Dendritic cell treated with granulocyte-macrophage colony-stimulating factor and Interleukin-4, amounts not matched to agents 40 ng/mL and 50 ng/mL, for 4 days (primary cell): ENCODE results near the gene HDAC4.

Source experiments
- H3K27ac Mint-ChIP-seq: one replicate; pipeline ENCODE4 v1.8.0; 2022; ENCODE audit warnings: mild to moderate bottlenecking, mixed read lengths
- H3K27me3 Mint-ChIP-seq: one replicate; pipeline ENCODE4 v1.8.0; 2022; ENCODE audit warnings: mild to moderate bottlenecking, mixed read lengths
- H3K36me3 Mint-ChIP-seq: one replicate; pipeline ENCODE4 v1.8.0; 2022; ENCODE audit warnings: low read depth, mixed read lengths
- H3K4me1 Mint-ChIP-seq: one replicate; pipeline ENCODE4 v1.8.0; 2022; ENCODE audit warnings: low read depth, mixed read lengths
- H3K4me3 Mint-ChIP-seq: one replicate; pipeline ENCODE4 v1.8.0; 2022; ENCODE audit warnings: mild to moderate bottlenecking, moderate library complexity, mixed read lengths
- H3K9me3 Mint-ChIP-seq: one replicate; pipeline ENCODE4 v1.8.0; 2022; ENCODE audit warnings: mixed read lengths
- intact Hi-C: fragments of 100-400 bp; cut with micrococcal nuclease; formaldehyde crosslinking; loops from one replicate; pipeline ENCODE4 v1.15.0; 2022

Gene HDAC4

GRCh38 chr2:239106966-239107365, 293.9 kb downstream of the HDAC4 start:
- intact Hi-C loops = no loop called here
- H3K36me3 Mint-ChIP-seq = peaks cover 100% of the 10 kb centered on the region
- H3K27ac Mint-ChIP-seq = no peak overlapping the region
- H3K4me1 Mint-ChIP-seq = no peaks in the 10 kb centered on the region
- no peak overlapping the region for H3K4me3 Mint-ChIP-seq
- no peaks in the 10 kb centered on the region for H3K9me3 Mint-ChIP-seq
- no peaks in the 10 kb centered on the region for H3K27me3 Mint-ChIP-seq

DNA sequence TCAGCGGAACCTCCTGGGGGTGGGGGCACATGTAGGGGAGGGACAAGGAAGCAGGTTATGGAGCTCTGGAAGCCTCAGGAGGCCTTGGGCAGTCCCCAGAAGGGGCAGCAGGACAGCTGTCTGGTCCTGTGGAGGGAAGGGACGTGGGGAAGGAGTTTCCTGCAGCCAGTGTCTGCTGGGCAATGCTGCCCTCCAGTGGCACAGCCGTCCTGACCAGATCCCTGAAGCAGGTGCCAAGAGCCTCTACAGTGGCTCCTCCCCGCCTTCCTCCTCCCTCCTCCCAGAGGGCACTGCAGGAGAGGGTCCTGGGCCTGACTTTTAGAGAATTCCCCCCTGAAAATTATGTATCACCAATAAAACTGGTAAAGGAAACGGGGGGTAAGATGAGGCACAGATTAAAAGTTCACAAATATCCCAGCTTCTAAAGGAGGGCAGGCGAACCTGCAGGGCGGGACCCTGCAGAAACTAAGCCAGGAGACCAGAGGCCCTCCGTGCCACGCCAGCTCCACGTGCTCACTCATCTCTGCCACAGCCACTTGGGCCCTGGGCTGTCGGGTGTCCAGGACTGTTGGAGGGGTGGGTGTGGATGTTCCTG, 294.4 kb downstream of the HDAC4 start:
- intact Hi-C loops = no loop called here
- no peaks in the 10 kb centered on the region for H3K4me1 Mint-ChIP-seq
- H3K27me3 Mint-ChIP-seq = no peaks in the 10 kb centered on the region

GRCh38 chr2:239105234-239105633, 295.6 kb downstream of the HDAC4 start:
- Mint-ChIP-seq H3K4me1 (no peaks in the 10 kb centered on the region), H3K36me3 (peaks cover 100% of the 10 kb centered on the region), H3K27me3 (no peaks in the 10 kb centered on the region), H3K9me3 (no peaks in the 10 kb centered on the region), H3K4me3 (no peak overlapping the region), H3K27ac (no peak overlapping the region)
- intact Hi-C loops = no loop called here

More for the DNA sequence above, 294.4 kb downstream of the HDAC4 start:
- H3K4me3 Mint-ChIP-seq = no peak overlapping the region
- no peaks in the 10 kb centered on the region for H3K9me3 Mint-ChIP-seq
- H3K36me3 Mint-ChIP-seq = peaks cover 100% of the 10 kb centered on the region
- no peak overlapping the region for H3K27ac Mint-ChIP-seq

DNA sequence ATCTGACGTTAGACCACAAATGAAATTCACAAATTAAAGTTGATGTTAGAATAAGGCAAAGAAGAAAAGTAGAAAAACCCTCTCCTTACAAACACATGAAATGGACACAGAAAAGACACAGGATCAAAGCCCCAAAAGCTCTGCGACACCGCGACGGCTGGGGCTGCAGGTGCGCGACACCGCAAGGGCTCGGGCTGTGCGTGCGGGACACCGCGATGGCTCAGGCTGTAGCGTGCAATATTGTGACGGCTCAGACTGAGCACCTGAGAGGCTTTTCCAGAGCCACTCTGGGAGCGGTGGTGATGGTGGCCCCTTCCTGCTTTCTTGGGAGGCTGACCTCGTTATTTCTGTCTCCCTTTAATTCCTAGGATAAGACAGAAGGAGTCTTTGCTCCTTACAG, 296.0 kb downstream of the HDAC4 start:
- Mint-ChIP-seq H3K27ac (no peak overlapping the region), H3K27me3 (no peaks in the 10 kb centered on the region), H3K36me3 (peaks cover 100% of the 10 kb centered on the region), H3K4me3 (no peak overlapping the region), H3K4me1 (no peaks in the 10 kb centered on the region), H3K9me3 (no peaks in the 10 kb centered on the region)
- intact Hi-C loops = no loop called here

GRCh38 chr2:239103125-239104098, 297.4 kb downstream of the HDAC4 start:
- Mint-ChIP-seq H3K4me1 (no peaks in the 10 kb centered on the region), H3K36me3 (peaks cover 100% of the 10 kb centered on the region), H3K9me3 (no peaks in the 10 kb centered on the region), H3K27me3 (no peaks in the 10 kb centered on the region), H3K27ac (no peak overlapping the region), H3K4me3 (no peak overlapping the region)
- intact Hi-C loops = no loop called here

DNA sequence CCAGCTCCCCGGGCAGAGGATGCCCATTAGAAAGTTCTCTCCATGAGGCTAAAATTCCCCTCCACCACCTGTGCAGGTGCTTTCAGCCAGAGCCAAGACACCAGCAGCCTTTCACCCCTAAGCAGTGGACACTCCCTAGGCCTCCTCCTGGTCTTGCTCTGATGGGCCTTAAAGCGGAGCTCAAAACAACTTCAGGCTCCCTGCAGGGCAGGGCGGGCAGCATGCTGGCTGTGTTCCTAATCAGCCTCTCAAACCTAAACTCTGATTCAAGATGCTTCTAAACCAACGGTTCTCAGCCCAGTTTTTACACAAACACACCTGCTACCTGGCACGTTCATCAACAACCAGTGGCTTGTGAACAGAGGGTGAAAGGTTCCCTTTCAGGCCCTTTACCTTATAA, 298.6 kb downstream of the HDAC4 start:
- Mint-ChIP-seq H3K4me3 (no peak overlapping the region), H3K4me1 (no peaks in the 10 kb centered on the region), H3K27ac (no peak overlapping the region), H3K27me3 (no peaks in the 10 kb centered on the region), H3K36me3 (peaks cover 100% of the 10 kb centered on the region), H3K9me3 (no peaks in the 10 kb centered on the region)
- intact Hi-C loops = no loop called here

- Mint-ChIP-seq H3K27ac (no peak overlapping the region), H3K4me3 (no peak overlapping the region), H3K9me3 (no peaks in the 10 kb centered on the region), H3K27me3 (no peaks in the 10 kb centered on the region), H3K4me1 (no peaks in the 10 kb centered on the region), H3K36me3 (peaks cover 100% of the 10 kb centered on the region)
- intact Hi-C loops = no loop called here
Measured at GRCh38 chr2:239101807-239102206, 299.0 kb downstream of the HDAC4 start.

DNA sequence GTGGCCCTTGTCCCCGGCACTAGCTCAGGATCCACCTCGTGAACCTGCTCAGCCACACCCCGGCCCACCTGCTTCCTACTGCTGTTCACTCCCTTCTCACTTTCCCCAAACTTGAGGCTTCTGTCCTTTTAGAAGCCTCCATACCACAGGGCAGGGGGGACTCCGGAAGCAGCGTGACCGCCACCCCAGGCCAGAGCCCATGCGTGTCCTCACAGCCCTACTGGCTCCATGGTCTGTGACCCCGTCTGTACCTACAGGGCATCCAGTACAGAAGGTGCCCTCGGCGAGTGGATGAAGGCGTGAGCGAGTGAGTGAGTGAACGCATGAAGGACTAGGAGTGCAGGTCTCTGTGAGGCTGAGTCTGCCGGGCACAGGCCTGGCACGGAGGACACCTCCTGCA, 299.7 kb downstream of the HDAC4 start:
- intact Hi-C loops = no loop called here
- H3K36me3 Mint-ChIP-seq = peaks cover 100% of the 10 kb centered on the region
- no peak overlapping the region for H3K4me3 Mint-ChIP-seq
- no peaks in the 10 kb centered on the region for H3K27me3 Mint-ChIP-seq
- H3K9me3 Mint-ChIP-seq = no peaks in the 10 kb centered on the region
- no peak overlapping the region for H3K27ac Mint-ChIP-seq
- no peaks in the 10 kb centered on the region for H3K4me1 Mint-ChIP-seq

- Mint-ChIP-seq H3K27ac (no peak overlapping the region), H3K9me3 (no peaks in the 10 kb centered on the region), H3K4me3 (no peak overlapping the region), H3K27me3 (no peaks in the 10 kb centered on the region), H3K36me3 (peaks cover 100% of the 10 kb centered on the region), H3K4me1 (no peaks in the 10 kb centered on the region)
- intact Hi-C loops = no loop called here
Measured at GRCh38 chr2:239099474-239099873, 301.3 kb downstream of the HDAC4 start.

DNA sequence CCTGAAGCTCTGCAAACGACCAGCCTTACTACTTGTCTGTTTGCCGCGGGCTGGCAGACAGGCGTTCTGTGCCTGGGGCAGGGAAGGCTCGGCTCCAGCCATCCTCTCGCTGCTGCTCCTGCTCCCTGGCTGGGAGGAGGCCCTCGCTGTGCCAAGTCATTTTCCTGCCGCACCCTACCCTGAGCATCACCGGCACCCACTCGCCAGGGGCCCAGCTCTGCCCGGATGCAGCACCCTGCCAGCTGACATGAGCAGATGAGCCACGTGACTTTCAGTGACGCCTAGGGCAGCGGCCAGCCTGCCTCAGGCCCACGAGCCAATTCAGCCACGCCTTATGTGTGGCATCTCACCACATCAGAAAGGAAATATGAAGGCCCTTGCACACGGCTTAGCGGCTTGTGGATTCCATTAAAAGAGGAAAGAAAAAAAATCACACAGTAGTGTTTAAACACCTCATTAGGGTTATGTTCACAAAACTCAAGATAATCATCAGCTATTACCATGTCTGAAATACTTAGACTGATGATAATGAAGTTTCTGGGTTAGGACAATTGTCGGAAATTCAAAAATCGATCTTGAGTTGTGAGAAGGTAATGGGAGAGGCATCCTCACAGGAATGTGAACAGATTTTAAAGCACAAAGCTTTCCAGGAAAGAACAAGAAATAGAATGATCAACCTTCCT, 302.4 kb downstream of the HDAC4 start:
- Mint-ChIP-seq H3K4me1 (no peaks in the 10 kb centered on the region), H3K27me3 (no peaks in the 10 kb centered on the region), H3K4me3 (no peak overlapping the region), H3K27ac (no peak overlapping the region), H3K9me3 (no peaks in the 10 kb centered on the region), H3K36me3 (peaks cover 100% of the 10 kb centered on the region)
- intact Hi-C loops = no loop called here

DNA sequence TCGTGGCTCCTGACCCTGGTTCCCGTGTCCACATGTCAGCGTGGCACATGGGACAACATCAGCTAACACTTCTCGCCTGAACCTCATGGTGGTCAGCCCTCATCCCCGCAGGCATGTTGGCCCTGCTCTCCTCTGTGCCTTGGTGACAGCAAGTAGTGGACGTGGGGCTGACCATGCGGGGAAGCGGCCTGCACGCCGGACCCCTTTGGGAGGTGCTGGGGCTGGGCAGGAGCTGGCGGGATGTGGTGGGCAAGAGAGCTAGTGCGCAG, 303.5 kb downstream of the HDAC4 start:
- Mint-ChIP-seq H3K4me3 (no peak overlapping the region), H3K4me1 (no peaks in the 10 kb centered on the region), H3K27ac (no peak overlapping the region), H3K27me3 (no peaks in the 10 kb centered on the region), H3K9me3 (no peaks in the 10 kb centered on the region), H3K36me3 (peaks cover 100% of the 10 kb centered on the region)
- intact Hi-C loops = no loop called here

DNA sequence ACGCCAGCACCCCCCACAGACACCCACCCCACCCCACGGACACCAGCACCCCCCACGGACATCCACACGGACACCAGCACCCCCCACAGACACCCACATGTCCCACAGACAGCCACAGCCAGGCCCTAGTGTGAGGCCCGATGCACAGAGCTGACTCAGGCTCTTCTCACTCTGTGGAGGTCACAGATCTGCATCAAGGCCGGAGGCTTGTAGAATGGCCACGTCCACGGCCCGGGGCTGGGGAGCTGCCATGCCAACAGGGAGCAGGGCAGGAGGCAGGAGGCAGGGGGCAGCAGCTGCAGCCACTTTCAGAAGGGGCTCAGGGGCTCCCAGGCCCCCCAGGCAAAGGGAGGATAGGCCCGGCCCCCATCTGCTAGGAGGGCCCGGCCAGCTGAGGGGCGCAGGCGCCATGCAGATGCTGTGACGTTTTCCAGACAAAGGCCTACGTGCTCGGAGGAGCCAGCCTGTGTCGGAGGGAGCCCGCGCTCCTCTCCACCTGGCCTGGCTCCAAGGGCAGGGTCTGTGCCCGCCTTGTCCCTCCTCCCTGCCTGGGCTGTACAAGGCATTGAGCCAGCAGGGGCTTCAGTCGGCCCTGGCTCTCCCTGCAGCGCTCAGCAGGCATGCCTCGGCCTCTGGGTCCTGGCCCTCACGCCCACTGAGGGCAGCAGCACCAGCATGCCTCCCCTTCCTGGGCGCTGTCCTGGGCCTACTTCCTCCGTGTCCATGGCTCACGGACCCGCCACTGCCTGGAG, 304.0 kb downstream of the HDAC4 start:
- Mint-ChIP-seq H3K36me3 (peaks cover 100% of the 10 kb centered on the region), H3K9me3 (no peaks in the 10 kb centered on the region), H3K27me3 (no peaks in the 10 kb centered on the region), H3K4me3 (no peak overlapping the region), H3K4me1 (no peaks in the 10 kb centered on the region), H3K27ac (no peak overlapping the region)
- intact Hi-C loops = no loop called here

GRCh38 chr2:239095460-239096081, 305.2 kb downstream of the HDAC4 start:
- Mint-ChIP-seq H3K36me3 (peaks cover 100% of the 10 kb centered on the region), H3K27me3 (no peaks in the 10 kb centered on the region), H3K4me3 (no peak overlapping the region), H3K4me1 (no peaks in the 10 kb centered on the region), H3K9me3 (no peaks in the 10 kb centered on the region), H3K27ac (no peak overlapping the region)
- intact Hi-C loops = no loop called here
